ENCODE measurements around the gene CCT4.
"Not testable (repeated sequence)": the region's sequence is repeated elsewhere in the genome, so short reads cannot be mapped to it uniquely, and the experiment has no call there.

Gene CCT4

DNA sequence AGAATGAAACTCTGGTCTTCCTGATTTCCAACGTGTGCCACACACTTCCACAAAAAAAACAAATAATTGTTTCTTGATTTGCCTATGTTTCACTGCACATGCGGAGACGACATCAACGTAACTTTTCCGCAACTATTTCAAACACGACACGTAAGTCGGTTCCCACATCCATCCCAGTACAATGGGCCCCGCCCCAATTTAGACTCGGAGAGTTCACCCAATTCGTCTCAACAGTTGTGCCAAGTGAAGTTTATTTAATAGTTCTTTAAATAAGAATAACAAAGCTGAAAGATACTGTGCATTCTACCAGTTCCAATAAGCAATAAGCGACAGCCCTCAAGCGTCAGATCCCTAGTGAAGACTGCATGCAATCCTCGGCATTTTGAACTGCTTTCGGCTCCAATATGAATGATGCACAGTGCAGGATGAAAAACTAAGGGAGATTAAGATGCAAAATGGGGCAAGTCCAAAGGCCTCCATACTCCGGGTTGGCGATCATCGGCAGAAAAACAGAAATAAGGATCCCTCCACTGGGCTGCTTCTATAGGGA is 664 bp downstream of the CCT4 start:
- peak; percentile 57 for DNase-seq
- H3K18ac ChIP-seq (ENCODE audit: low read depth in 1 of 2, low read length in 2 of 2): peak overlapping the region; percentile 94 to 99
- H3K9ac ChIP-seq (ENCODE audit: low read length): peak overlapping the region; percentile 97
- peak overlapping the region; percentile 92 for H2AK5ac ChIP-seq (ENCODE audit: low read length, severe bottlenecking)
- H3K36me3 ChIP-seq (ENCODE audit: control insufficient read depth in 1 of 2, insufficient read depth in 2 of 2, low read depth in 1 of 2, low read length in 2 of 2): peaks cover 15 to 25% of the 10 kb centered on the region in 2 experiments
- H2BK5ac ChIP-seq (ENCODE audit: low read depth, low read length, poor library complexity, severe bottlenecking): peak overlapping the region; percentile 99
- peak overlapping the region; percentile 96 for H4K91ac ChIP-seq (ENCODE audit: low read length)
- H3K4ac ChIP-seq (ENCODE audit: low read depth in 1 of 2, low read length in 2 of 2): peak overlapping the region; percentile 81 to 90
- peak overlapping the region; percentile 69 to 74 for H3K14ac ChIP-seq (ENCODE audit: low read length in 2 of 2)
- no peak overlapping the region for H2BK15ac ChIP-seq (ENCODE audit: low read depth, poor library complexity, severe bottlenecking)
- H2BK120ac ChIP-seq (ENCODE audit: low read depth, low read length): peak overlapping the region; percentile 49
- peak overlapping the region; percentile 93 to 95 for H3K4me3 ChIP-seq (ENCODE audit: insufficient read depth in 1 of 2, low read depth in 1 of 2, low read length in 2 of 2)
- H3K4me2 ChIP-seq (ENCODE audit: low read length, poor library complexity, severe bottlenecking): peak overlapping the region; percentile 60
- no peak overlapping the region for H4K8ac ChIP-seq (ENCODE audit: low read length)
- no peaks in the 10 kb centered on the region for H3K27me3 ChIP-seq (ENCODE audit: control insufficient read depth in 1 of 2, insufficient read depth in 1 of 2, low read length in 2 of 2)
- H2AFZ ChIP-seq (ENCODE audit: low read depth, low read length): no peak overlapping the region
- H2BK12ac ChIP-seq (ENCODE audit: low read length in 2 of 2): no peak overlapping the region
- peaks cover 3% of the 10 kb centered on the region for H3K79me1 ChIP-seq (replicated peaks; ENCODE audit: low read length, poor library complexity, severe bottlenecking)
- H3K9me3 ChIP-seq (ENCODE audit: control insufficient read depth, low read length): no peaks in the 10 kb centered on the region
- no peak overlapping the region for H3K23ac ChIP-seq (ENCODE audit: low read length in 2 of 2)
- peaks cover 10% of the 10 kb centered on the region for H3K4me1 ChIP-seq (ENCODE audit: control insufficient read depth, insufficient read depth, low read depth, low read length)
- peak overlapping the region; percentile 91 for H3K27ac ChIP-seq (ENCODE audit: low read length, poor library complexity, severe bottlenecking)
- WGBS: under 1% methylated on average over 14 of the region's 18 CpGs

- no peak for DNase-seq
- Histone ChIP-seq H4K8ac (ENCODE audit: low read length) (no peak overlapping the region), H3K9ac (ENCODE audit: low read length) (no peak overlapping the region), H2BK120ac (ENCODE audit: low read depth, low read length) (no peak overlapping the region), H3K14ac (ENCODE audit: low read length in 2 of 2) (no peak overlapping the region), H2BK12ac (ENCODE audit: low read length in 2 of 2) (no peak overlapping the region), H3K36me3 (ENCODE audit: control insufficient read depth in 1 of 2, insufficient read depth in 2 of 2, low read depth in 1 of 2, low read length in 2 of 2) (peaks cover 23 to 42% of the 10 kb centered on the region in 2 experiments), H2BK5ac (ENCODE audit: low read depth, low read length, poor library complexity, severe bottlenecking) (no peak overlapping the region), H3K4me2 (ENCODE audit: low read length, poor library complexity, severe bottlenecking) (peak overlapping the region; percentile 28), H3K4ac (ENCODE audit: low read depth in 1 of 2, low read length in 2 of 2) (no peak overlapping the region), H2AK5ac (ENCODE audit: low read length, severe bottlenecking) (no peak overlapping the region), H2BK15ac (ENCODE audit: low read depth, poor library complexity, severe bottlenecking) (no peak overlapping the region), H3K27ac (ENCODE audit: low read length, poor library complexity, severe bottlenecking) (no peak overlapping the region), H3K18ac (ENCODE audit: low read depth in 1 of 2, low read length in 2 of 2) (no peak overlapping the region), H2AFZ (ENCODE audit: low read depth, low read length) (no peak overlapping the region), H3K4me1 (ENCODE audit: control insufficient read depth, insufficient read depth, low read depth, low read length) (peaks cover 10% of the 10 kb centered on the region), H3K4me3 (ENCODE audit: insufficient read depth in 1 of 2, low read depth in 1 of 2, low read length in 2 of 2) (peak overlapping the region in 1 of 2 experiments; percentile 95), H3K27me3 (ENCODE audit: control insufficient read depth in 1 of 2, insufficient read depth in 1 of 2, low read length in 2 of 2) (no peaks in the 10 kb centered on the region), H3K9me3 (ENCODE audit: control insufficient read depth, low read length) (no peaks in the 10 kb centered on the region), H4K91ac (ENCODE audit: low read length) (no peak overlapping the region), H3K23ac (ENCODE audit: low read length in 2 of 2) (no peak overlapping the region), H3K79me1 (replicated peaks; ENCODE audit: low read length, poor library complexity, severe bottlenecking) (peaks cover 3% of the 10 kb centered on the region)
- WGBS: 94% methylated on average over 18 of the region's 18 CpGs
Observed at GRCh38 chr2:61885896-61886603, 2.4 kb downstream of the CCT4 start.

- peaks cover 31 to 74% of the 10 kb centered on the region in 2 experiments for H3K36me3 ChIP-seq (ENCODE audit: control insufficient read depth in 1 of 2, insufficient read depth in 2 of 2, low read depth in 1 of 2, low read length in 2 of 2)
- H4K8ac ChIP-seq (ENCODE audit: low read length): no peak overlapping the region
- H2AK5ac ChIP-seq (ENCODE audit: low read length, severe bottlenecking): no peak overlapping the region
- H2BK5ac ChIP-seq (ENCODE audit: low read depth, low read length, poor library complexity, severe bottlenecking): no peak overlapping the region
- H2BK120ac ChIP-seq (ENCODE audit: low read depth, low read length): no peak overlapping the region
- H3K14ac ChIP-seq (ENCODE audit: low read length in 2 of 2): no peak overlapping the region
- no peaks in the 10 kb centered on the region for H3K27me3 ChIP-seq (ENCODE audit: control insufficient read depth in 1 of 2, insufficient read depth in 1 of 2, low read length in 2 of 2)
- 100% methylated on average over 5 of the region's 5 CpGs for WGBS
- H3K4me2 ChIP-seq (ENCODE audit: low read length, poor library complexity, severe bottlenecking): no peak overlapping the region
- H3K27ac ChIP-seq (ENCODE audit: low read length, poor library complexity, severe bottlenecking): no peak overlapping the region
- H3K9me3 ChIP-seq (ENCODE audit: control insufficient read depth, low read length): no peaks in the 10 kb centered on the region
- no peak overlapping the region for H2BK12ac ChIP-seq (ENCODE audit: low read length in 2 of 2)
- no peak overlapping the region for H3K9ac ChIP-seq (ENCODE audit: low read length)
- H3K4me1 ChIP-seq (ENCODE audit: control insufficient read depth, insufficient read depth, low read depth, low read length): peaks cover 7% of the 10 kb centered on the region
- H2BK15ac ChIP-seq (ENCODE audit: low read depth, poor library complexity, severe bottlenecking): no peak overlapping the region
- no peak overlapping the region for H3K23ac ChIP-seq (ENCODE audit: low read length in 2 of 2)
- DNase-seq: no peak
- H2AFZ ChIP-seq (ENCODE audit: low read depth, low read length): no peak overlapping the region
- no peak overlapping the region for H3K4me3 ChIP-seq (ENCODE audit: insufficient read depth in 1 of 2, low read depth in 1 of 2, low read length in 2 of 2)
- H3K18ac ChIP-seq (ENCODE audit: low read depth in 1 of 2, low read length in 2 of 2): no peak overlapping the region
- no peak overlapping the region for H4K91ac ChIP-seq (ENCODE audit: low read length)
- H3K79me1 ChIP-seq (replicated peaks; ENCODE audit: low read length, poor library complexity, severe bottlenecking): peaks cover 3% of the 10 kb centered on the region
- no peak overlapping the region for H3K4ac ChIP-seq (ENCODE audit: low read depth in 1 of 2, low read length in 2 of 2)
Observed at GRCh38 chr2:61882850-61883249, 5.6 kb downstream of the CCT4 start.

- not testable (repeated sequence) for H4K91ac ChIP-seq (ENCODE audit: low read length); H2BK12ac ChIP-seq (ENCODE audit: low read length in 2 of 2); H3K9ac ChIP-seq (ENCODE audit: low read length); H2BK15ac ChIP-seq (ENCODE audit: low read depth, poor library complexity, severe bottlenecking); H3K4me2 ChIP-seq (ENCODE audit: low read length, poor library complexity, severe bottlenecking); H3K18ac ChIP-seq (ENCODE audit: low read depth in 1 of 2, low read length in 2 of 2); H3K79me1 ChIP-seq (replicated peaks; ENCODE audit: low read length, poor library complexity, severe bottlenecking); H2BK120ac ChIP-seq (ENCODE audit: low read depth, low read length); H2BK5ac ChIP-seq (ENCODE audit: low read depth, low read length, poor library complexity, severe bottlenecking); DNase-seq; H3K14ac ChIP-seq (ENCODE audit: low read length in 2 of 2); H2AK5ac ChIP-seq (ENCODE audit: low read length, severe bottlenecking); H3K4ac ChIP-seq (ENCODE audit: low read depth in 1 of 2, low read length in 2 of 2); H3K4me3 ChIP-seq (ENCODE audit: insufficient read depth in 1 of 2, low read depth in 1 of 2, low read length in 2 of 2); H3K23ac ChIP-seq (ENCODE audit: low read length in 2 of 2); H3K9me3 ChIP-seq (ENCODE audit: control insufficient read depth, low read length); H3K27ac ChIP-seq (ENCODE audit: low read length, poor library complexity, severe bottlenecking); H3K27me3 ChIP-seq (ENCODE audit: control insufficient read depth in 1 of 2, insufficient read depth in 1 of 2, low read length in 2 of 2); H4K8ac ChIP-seq (ENCODE audit: low read length); H2AFZ ChIP-seq (ENCODE audit: low read depth, low read length); H3K4me1 ChIP-seq (ENCODE audit: control insufficient read depth, insufficient read depth, low read depth, low read length)
- 100% methylated on average over 1 of the region's 4 CpGs for WGBS
- peaks cover 33 to 96% of the 10 kb centered on the region in 2 experiments for H3K36me3 ChIP-seq (ENCODE audit: control insufficient read depth in 1 of 2, insufficient read depth in 2 of 2, low read depth in 1 of 2, low read length in 2 of 2)
Observed at GRCh38 chr2:61879351-61879750, 9.1 kb downstream of the CCT4 start.

Measured in mesenchymal stem cell (in vitro differentiated cells and primary cell).